GM12874 (cell line): ENCODE data around the gene CRELD1.

ENCODE experiments used
- CTCF ChIP-seq: IDR thresholded peaks from 2 replicates; pipeline ENCODE4 v1.5.1; 2011; ENCODE audit warnings: low read depth, mild to moderate bottlenecking, control low read depth, low read length, moderate library complexity; ENCODE audit not compliant: insufficient read depth

Gene CRELD1

GRCh38 chr3:9891072-9891622 lies 42.5 kb upstream of the CRELD1 start:
- TF ChIP-seq CTCF = no peak

DNA sequence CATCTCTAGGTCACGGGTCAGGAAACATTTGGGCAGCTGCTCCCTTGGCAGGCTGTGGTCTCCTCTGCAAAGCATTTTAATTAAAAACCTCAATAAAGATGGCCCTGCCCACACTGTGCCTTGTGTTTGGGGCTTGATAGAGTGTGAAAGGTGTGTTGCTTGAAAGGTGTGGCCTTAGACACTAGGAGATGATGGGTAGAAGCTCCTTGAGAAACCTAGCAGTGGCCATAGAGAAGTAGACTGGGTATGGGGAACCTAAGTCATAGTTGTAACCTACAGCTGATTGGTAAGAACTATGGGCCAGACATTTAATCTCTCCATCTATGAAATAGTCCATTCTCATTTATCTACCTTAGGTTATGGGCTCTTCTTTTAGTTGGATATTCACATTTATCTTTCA lies 39.9 kb upstream of the CRELD1 start:
- TF ChIP-seq CTCF = no peak

DNA sequence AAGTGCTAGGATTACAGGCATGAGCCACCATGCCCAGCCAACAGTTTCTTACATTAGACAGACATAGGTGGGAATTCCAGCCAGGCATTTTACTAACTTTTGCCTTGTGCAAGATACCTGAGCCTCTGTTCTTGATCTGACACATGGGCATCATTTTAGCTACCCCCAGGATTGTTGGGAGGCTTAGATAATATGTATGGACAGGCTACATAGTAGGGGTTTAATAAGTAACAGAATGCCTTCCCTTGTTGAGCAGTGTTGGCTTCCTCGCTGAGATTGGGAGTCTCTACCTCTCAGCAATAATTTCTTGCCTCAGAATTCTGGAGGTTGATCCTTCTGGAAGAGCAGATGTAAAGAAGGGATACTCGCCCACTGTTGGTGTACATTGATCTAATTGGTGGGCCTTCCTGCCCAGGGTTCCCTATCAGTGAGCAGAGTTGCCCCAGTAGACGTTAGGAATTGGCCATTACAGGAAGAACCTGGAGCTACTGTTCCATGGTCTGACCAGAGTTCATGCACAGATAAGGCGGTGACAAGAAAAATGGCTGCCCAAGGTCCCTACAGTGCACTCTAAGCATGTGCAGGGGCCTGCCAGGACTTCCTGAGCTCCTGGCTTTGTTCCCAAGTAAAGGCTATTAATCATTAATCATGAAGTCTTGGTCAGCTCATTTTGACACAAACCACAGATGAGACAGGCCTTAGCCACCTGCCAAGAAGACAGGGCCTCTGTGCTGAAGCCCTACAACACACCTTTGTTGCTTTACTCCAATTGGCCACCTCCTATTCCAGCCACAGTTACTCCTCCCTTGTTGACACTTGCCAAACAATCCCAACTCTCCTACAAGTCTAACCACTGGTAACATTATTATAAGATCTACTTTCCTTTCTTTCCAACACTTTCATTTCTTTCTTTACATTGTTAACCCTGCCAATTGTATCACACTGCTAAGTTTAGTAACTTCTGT lies 35.9 kb upstream of the CRELD1 start:
- TF ChIP-seq CTCF = no peak

GRCh38 chr3:9898467-9899241 lies 35.0 kb upstream of the CRELD1 start:
- no peak for TF ChIP-seq CTCF

GRCh38 chr3:9899289-9899791 lies 34.3 kb upstream of the CRELD1 start:
- TF ChIP-seq CTCF = no peak

GRCh38 chr3:9901967-9902366 lies 31.7 kb upstream of the CRELD1 start:
- no peak for TF ChIP-seq CTCF
